Parathyroid adenoma (tissue), 2 donors: ENCODE results near the gene BCL2L1.

Experiments used
- H2AFZ ChIP-seq: fragments of 300-600 bp; sonication (generic); one replicate; pipeline ENCODE4 v1.7.0; 2017; ENCODE audit warnings: antibody characterized with exemption, mild to moderate bottlenecking
- H3K27ac ChIP-seq: fragments of 300-600 bp; sonication (generic); one replicate; pipeline ENCODE4 v1.7.0; 2017
- H3K27me3 ChIP-seq: fragments of 300-600 bp; sonication (generic); one replicate; pipeline ENCODE4 v1.7.0; 2017; ENCODE audit warnings: low read length; ENCODE audit not compliant: control insufficient read depth, insufficient read depth
- H3K36me3 ChIP-seq: fragments of 300-600 bp; sonication (generic); one replicate; pipeline ENCODE4 v1.7.0; 2017; ENCODE audit warnings: low read length; ENCODE audit not compliant: control insufficient read depth, insufficient read depth
- H3K4me1 ChIP-seq: fragments of 300-600 bp; sonication (generic); one replicate; pipeline ENCODE4 v1.7.0; 2017; ENCODE audit warnings: control low read depth
- H3K4me2 ChIP-seq: fragments of 300-600 bp; sonication (generic); one replicate; pipeline ENCODE4 v1.7.0; 2017; ENCODE audit warnings: low read length
- H3K4me3 ChIP-seq: fragments of 300-600 bp; sonication (generic); one replicate; pipeline ENCODE4 v1.7.0; 2017; ENCODE audit warnings: low read depth, low read length
- H3K79me2 ChIP-seq: fragments of 300-600 bp; sonication (generic); one replicate; pipeline ENCODE4 v1.7.0; 2017; ENCODE audit warnings: control low read depth
- H3K9ac ChIP-seq: fragments of 300-600 bp; sonication (generic); one replicate; pipeline ENCODE4 v1.7.0; 2017; ENCODE audit warnings: mild to moderate bottlenecking
- H3K9me3 ChIP-seq: fragments of 300-600 bp; sonication (generic); one replicate; pipeline ENCODE4 v1.7.0; 2017; ENCODE audit warnings: low read length; ENCODE audit not compliant: control insufficient read depth
- TF ChIP-seq, protein P1 (sequence below): fragments of 300-600 bp; sonication (generic); IDR thresholded peaks from one replicate; pipeline ENCODE4 v1.7.0; 2017; ENCODE audit warnings: antibody characterized with exemption, mild to moderate bottlenecking
- donor health status: primary hyperparathyroidism.

Gene BCL2L1

DNA sequence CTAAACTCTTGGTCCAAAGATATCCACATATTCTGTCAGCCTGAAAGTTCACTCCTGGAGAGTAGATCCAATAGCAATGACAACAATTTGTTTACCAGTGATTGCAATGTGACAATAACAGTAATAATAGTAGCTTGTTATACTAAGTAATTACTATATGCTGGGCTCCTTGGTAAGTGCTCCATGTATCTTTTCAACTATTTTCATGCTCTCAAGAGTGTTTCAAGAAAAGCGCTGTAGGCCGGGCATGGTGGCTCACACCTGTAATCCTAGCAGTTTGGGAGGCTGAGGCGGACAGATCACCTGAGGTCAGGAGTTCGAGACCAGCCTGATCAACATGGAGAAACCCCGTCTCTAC lies 15.4 kb downstream of the BCL2L1 start:
- no peaks in the 10 kb centered on the region for H3K36me3 ChIP-seq
- H3K9ac ChIP-seq: no peak overlapping the region
- no peak overlapping the region for H3K27ac ChIP-seq
- H3K79me2 ChIP-seq: peaks cover 41% of the 10 kb centered on the region
- H3K4me1 ChIP-seq: peaks cover 34% of the 10 kb centered on the region
- TF ChIP-seq, protein P1, sequence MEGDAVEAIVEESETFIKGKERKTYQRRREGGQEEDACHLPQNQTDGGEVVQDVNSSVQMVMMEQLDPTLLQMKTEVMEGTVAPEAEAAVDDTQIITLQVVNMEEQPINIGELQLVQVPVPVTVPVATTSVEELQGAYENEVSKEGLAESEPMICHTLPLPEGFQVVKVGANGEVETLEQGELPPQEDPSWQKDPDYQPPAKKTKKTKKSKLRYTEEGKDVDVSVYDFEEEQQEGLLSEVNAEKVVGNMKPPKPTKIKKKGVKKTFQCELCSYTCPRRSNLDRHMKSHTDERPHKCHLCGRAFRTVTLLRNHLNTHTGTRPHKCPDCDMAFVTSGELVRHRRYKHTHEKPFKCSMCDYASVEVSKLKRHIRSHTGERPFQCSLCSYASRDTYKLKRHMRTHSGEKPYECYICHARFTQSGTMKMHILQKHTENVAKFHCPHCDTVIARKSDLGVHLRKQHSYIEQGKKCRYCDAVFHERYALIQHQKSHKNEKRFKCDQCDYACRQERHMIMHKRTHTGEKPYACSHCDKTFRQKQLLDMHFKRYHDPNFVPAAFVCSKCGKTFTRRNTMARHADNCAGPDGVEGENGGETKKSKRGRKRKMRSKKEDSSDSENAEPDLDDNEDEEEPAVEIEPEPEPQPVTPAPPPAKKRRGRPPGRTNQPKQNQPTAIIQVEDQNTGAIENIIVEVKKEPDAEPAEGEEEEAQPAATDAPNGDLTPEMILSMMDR: no peak
- no peaks in the 10 kb centered on the region for H3K9me3 ChIP-seq
- no peaks in the 10 kb centered on the region for H3K27me3 ChIP-seq
- no peak overlapping the region for H3K4me3 ChIP-seq
- H2AFZ ChIP-seq: no peak overlapping the region
- H3K4me2 ChIP-seq: no peak overlapping the region

DNA sequence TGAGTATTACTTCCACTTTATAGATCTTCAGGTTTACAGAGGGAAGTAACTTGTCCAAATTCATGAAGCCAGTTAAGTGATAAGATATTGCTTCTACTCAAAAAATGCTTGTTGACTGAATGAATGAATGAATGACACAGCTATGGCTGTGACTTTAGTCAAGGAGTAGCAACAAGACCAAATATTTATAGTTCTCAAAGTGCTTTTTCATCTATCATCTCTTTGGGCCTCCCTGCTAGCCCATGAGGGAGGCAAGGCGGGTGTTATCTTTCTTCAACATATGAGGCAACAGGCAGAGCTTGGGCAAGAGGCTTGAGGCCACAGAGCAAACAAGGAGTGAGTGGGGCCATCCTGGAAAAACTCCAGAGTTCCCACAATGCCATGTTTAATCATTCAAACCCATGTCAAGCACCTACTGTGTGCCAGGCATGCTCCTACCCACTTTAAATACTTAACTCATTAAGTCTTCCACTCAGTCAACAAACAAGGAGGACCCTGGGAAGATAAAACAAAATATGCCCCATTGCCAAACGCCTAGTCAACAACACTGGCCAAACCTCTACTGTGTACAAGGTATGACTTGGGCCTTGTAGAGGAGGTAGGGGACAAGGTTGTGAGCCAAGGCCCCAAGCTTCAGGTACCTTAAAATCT lies 15.9 kb downstream of the BCL2L1 start:
- Histone ChIP-seq H3K27ac (no peak overlapping the region), H3K9me3 (no peaks in the 10 kb centered on the region)

DNA sequence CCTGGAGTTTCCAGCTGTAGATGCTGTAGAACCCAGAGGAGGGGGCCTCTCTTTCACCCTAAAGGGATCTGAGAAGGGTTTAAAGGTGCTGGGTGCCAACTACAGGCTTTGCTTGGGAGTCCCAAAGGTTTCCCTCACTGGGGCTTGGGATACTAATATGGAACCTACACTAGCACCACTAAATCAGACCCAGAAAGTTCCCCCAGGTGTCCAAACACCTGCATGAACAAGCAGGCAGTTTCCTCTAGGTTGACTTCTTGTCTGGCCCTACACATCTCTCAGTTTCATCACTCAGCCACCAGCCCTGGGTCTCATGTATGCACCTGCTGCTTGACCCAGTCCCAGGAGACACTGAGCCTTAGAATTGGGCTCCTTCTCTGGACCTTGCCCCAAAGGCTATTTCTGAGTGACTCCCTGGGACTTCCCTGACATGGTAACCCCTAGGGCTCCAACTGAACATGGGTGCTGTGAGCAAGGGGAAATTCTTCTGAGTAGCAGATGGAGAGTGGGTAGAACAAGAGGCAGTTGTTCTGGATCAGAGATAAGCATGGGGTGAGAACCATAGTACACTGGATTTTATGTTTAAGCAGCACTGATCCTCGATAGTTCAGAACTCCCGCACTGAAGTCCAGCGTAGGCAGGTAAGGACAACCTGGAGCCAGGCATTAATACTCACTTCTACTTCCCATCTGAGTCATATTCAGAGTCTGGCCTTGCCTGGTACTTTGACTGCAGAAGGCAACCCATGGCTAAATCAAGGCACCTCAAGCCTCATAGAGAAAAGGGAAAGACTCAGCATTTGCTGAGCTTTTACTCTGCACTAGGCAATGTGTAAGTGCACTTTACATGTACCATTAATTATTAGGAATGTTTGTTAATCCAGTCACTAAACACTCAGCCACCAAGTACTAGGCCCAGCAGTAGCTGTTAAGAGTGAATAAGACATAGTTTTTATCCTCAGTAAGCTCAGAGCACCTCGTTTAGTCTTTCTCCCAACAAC lies 16.8 kb downstream of the BCL2L1 start:
- Histone ChIP-seq H3K4me1 (peaks cover 24% of the 10 kb centered on the region), H3K9ac (no peak overlapping the region), H3K27ac (no peak overlapping the region)

More for the DNA sequence above, 15.9 kb downstream of the BCL2L1 start:
- Histone ChIP-seq H3K4me1 (peaks cover 33% of the 10 kb centered on the region), H3K36me3 (no peaks in the 10 kb centered on the region), H3K4me2 (no peak overlapping the region), H2AFZ (no peak overlapping the region), H3K4me3 (no peak overlapping the region), H3K9ac (no peak overlapping the region), H3K27me3 (no peaks in the 10 kb centered on the region), H3K79me2 (peaks cover 46% of the 10 kb centered on the region)
- TF ChIP-seq, protein P1: no peak

GRCh38 chr20:31705191-31705590 lies 17.5 kb downstream of the BCL2L1 start:
- Histone ChIP-seq H3K36me3 (no peaks in the 10 kb centered on the region), H2AFZ (no peak overlapping the region), H3K9ac (no peak overlapping the region), H3K27me3 (no peaks in the 10 kb centered on the region), H3K27ac (no peak overlapping the region), H3K79me2 (peaks cover 51% of the 10 kb centered on the region), H3K4me1 (peaks cover 19% of the 10 kb centered on the region), H3K4me3 (no peak overlapping the region), H3K4me2 (no peak overlapping the region), H3K9me3 (no peaks in the 10 kb centered on the region)
- TF ChIP-seq, protein P1: no peak

More for the DNA sequence above, 16.8 kb downstream of the BCL2L1 start:
- Histone ChIP-seq H3K36me3 (no peaks in the 10 kb centered on the region), H3K4me2 (no peak overlapping the region), H3K4me3 (no peak overlapping the region), H3K9me3 (no peaks in the 10 kb centered on the region), H2AFZ (no peak overlapping the region), H3K79me2 (peaks cover 48% of the 10 kb centered on the region), H3K27me3 (no peaks in the 10 kb centered on the region)
- TF ChIP-seq, protein P1: no peak
